Stimulated activated CD4-positive, alpha-beta T cell treated with anti-CD3 and anti-CD28 coated beads, Interleukin-2, amount 100 ng/mL, for 24 hours (primary cell): ENCODE results near the gene MUC2.
"Not testable (repeated sequence)": the region's sequence is repeated elsewhere in the genome, so short reads cannot be mapped to it uniquely, and the experiment has no call there.

Source experiments
- DNase-seq, 2 donors: peaks; one replicate each; pipeline ENCODE4 v3.0.0-alpha.2; 2020

Gene MUC2

GRCh38 chr11:1108246-1108900, 33.7 kb downstream of the MUC2 start:
- no peak for DNase-seq

DNA sequence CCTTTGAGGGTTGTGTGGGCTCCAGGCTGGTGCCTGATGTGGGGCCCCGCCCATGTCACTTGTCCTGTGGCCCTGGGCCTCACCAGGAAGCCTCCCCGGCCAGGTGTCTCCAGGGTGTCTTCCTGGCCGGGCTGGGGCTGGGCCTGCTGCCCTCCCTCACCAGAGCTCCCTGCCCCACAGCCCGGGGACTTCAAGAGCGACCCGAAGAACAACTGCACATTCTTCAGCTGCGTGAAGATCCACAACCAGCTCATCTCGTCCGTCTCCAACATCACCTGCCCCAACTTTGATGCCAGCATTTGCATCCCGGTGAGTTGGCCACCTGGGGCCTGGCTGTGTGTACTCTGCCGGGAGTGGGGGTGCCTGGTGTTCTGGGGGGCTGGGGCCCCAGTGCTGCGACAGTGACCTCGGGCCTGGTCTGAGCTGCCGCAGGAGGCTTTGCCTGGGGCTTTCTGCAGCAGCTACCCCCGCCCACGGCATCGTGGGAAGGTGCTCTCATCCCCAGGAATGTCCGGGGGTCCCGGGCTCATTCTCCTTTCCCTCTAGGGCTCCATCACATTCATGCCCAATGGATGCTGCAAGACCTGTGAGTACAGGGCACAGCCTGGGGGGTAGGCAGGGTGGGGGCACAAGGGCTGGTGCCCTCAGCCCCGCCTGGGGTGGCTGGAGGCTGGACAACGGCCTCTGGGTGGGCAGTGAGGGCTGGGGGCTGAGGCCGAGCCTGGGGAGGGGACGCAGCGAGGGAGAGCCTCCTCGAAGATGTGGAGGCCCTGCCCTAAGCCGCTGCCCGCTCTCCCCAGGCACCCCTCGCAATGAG, 34.6 kb downstream of the MUC2 start:
- DNase-seq = no peak

DNA sequence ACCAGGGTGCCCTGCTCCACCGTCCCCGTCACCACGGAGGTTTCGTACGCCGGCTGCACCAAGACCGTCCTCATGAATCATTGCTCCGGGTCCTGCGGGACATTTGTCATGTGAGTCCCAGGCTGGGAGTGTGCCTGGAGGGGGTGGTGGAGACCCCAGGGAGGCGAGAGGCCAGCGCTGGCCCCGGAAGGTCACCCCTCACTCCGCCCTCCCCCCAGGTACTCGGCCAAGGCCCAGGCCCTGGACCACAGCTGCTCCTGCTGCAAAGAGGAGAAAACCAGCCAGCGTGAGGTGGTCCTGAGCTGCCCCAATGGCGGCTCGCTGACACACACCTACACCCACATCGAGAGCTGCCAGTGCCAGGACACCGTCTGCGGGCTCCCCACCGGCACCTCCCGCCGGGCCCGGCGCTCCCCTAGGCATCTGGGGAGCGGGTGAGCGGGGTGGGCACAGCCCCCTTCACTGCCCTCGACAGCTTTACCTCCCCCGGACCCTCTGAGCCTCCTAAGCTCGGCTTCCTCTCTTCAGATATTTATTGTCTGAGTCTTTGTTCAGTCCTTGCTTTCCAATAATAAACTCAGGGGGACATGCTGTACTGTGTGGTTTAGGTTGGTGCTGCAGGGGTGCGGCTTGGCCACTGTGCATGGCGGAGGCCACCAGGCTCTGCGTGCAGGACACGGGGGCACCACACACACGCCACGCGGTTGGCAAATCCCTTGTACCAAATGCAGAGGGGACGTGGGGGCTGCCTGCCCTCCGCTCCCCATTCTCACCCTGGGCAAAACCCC, 35.4 kb downstream of the MUC2 start:
- DNase-seq = no peak

GRCh38 chr11:1111545-1112212, 37.0 kb downstream of the MUC2 start:
- no peak for DNase-seq

DNA sequence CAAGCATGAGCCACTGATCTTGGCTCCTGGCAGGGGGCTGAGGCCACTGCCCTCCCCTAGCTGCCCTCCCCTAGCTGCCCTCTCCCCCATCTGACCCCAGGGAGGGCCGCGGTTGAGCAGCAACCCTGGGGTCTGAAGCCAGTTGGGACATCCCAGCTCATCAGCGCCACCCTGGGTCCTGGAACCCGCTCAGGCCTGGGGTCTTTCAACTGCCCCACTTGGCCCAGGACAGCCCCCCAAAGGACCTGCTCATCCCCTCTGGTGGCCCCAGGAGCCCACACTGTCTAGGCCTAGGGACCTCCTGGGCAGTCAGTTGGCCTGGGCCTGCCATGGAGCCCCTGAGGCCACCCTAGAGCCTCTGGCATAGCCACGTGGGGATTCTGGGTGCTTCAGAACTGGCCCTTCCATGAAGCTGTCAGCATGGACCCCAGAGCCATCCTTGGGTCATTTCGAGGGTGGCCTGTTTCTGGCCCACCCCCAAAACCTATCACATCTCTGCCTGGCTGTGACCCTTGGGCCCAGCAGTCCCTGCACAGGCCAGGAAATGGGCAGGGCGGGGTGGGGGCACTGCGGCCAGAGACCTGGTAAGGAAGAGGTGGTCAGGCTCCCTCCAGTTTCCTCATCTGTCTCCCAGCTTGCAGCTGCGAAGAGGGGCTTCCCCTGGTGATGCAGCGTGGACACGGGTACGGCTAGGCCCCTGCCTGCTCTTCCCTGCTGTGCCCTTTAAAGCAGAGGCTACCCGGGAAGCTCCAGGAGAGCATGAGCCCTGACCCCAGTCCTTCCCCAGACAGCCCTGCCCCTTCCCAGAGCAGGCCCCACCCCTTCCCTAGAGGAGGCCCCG, 37.9 kb downstream of the MUC2 start:
- no peak for DNase-seq

- DNase-seq = no peak
Measured at GRCh38 chr11:1113405-1114201, 38.9 kb downstream of the MUC2 start.

GRCh38 chr11:1115292-1115691, 40.6 kb downstream of the MUC2 start:
- DNase-seq = not testable (repeated sequence)

- DNase-seq = no peak
Measured at GRCh38 chr11:1116104-1116503, 41.4 kb downstream of the MUC2 start.

- DNase-seq = no peak
Measured at GRCh38 chr11:1116666-1117390, 42.2 kb downstream of the MUC2 start.

GRCh38 chr11:1117992-1118391, 43.3 kb downstream of the MUC2 start:
- DNase-seq = no peak

GRCh38 chr11:1118755-1119603, 44.3 kb downstream of the MUC2 start:
- DNase-seq = no peak

DNA sequence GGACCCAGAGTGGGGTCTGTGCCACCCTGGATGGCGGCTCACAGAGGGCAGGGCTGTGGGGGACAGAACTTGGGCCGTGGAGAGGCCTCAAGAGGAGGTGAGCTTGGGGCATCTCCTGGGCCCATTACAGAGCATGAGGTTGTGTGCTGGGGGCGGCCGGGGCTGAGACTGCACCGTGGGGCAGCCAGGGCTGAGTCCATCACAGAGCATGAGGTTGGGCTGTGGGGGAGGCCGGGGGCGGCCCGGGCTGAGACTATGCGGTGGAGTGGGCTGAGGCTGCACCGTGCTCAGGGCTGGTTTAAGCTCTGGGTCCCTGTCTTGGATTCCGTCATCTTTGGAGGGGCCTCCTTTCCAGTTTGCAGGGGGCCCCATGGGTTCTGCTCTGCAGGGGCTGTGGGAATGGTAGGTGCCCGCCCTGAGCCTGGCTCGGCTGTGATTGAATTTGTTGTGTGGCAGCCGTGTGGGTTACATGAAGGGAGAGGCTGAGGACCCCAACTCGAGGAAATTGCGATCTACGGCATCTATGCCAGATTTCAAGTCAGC, 45.0 kb downstream of the MUC2 start:
- no peak for DNase-seq

GRCh38 chr11:1120532-1121330, 46.1 kb downstream of the MUC2 start:
- DNase-seq = peak in 1 of 2 donors; percentile 13

- peak in 1 of 2 donors; percentile 6 for DNase-seq
Measured at GRCh38 chr11:1121331-1121812, 46.7 kb downstream of the MUC2 start.

DNA sequence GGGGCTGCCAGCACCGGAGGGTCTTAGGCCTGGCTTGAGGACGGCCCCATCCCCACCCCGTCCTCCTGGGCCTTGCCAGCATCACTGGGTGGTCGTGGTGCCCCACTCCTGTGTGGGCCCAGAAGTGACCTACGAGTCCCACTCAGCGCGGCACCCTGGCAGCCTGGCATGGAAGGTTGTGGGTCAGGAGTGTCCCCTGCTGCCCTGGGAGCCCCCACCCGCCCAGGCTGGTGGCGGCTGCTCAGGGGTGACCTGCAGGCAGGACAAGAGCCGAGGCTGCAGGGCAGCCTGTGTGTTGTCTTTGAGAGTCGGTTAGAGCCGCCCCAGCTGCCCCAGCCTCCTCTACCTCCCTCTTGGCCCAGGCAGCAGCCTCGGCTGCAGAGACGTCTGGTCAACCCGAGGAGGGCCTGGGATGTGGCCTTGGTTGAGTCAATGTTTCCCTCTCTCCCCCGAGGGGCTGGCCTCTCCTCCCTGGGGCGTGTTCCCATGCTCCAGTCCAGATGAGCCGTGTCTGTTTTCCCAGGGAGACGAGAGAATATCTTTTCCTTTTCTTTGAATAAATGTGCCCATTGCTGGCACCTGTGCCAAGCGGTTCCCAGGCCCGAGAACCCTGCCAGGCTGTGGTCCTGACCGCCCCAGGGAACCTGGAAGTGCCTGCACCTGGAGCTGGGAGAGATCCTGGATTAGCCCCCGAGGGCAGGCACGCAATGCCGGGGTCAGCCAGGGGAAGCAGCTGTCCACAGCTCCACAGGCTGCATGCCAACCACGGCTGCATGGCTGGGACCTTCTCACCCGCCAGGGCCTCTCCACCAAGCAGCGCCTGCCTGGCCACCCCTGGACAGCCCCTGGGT, 47.4 kb downstream of the MUC2 start:
- no peak for DNase-seq

- DNase-seq = no peak
Measured at GRCh38 chr11:1122664-1123002, 48.0 kb downstream of the MUC2 start.

- no peak for DNase-seq
Measured at GRCh38 chr11:1123970-1124369, 49.3 kb downstream of the MUC2 start.
